ENCODE results near the gene SSH2. TPM values are rescaled to one million over a fixed set of nuclear protein-coding genes. Genes with fewer than 3 reads are reported as not detected.

SSH2 gene
- total RNA-seq, 1 donor from 2014 or later: 12.2 TPM

DNA sequence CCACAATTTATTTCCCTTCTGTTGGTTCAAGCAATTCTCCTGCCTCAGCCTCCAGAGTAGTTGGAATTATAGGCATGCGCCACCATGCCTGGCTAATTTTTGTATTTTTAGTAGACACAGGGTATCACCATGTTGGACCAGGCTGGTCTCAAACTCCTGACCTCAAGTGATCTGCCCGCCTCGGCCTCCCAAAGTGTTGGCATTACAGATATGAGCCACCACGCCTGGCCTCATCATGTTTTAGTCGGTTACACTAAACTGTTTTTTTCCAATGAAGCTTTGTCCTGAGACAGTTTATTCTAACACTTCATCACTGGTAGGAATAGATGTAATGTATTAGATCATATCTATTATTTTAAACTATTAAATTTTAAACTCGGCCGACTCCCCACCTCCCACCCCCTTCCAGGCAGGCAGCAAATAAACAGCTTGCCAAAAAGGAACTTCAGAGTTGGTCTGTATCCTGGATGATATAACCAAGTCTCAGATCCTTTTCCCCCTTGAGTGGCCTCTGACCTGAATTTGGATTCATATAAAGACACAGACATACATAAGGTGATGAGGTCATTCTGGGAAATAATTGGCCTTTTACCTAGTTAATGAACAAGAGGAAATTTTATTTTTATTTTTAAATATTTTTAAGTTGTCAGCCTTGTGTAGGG is 288.9 kb downstream of the SSH2 start:
- H3K27ac Mint-ChIP-seq: no peak overlapping the region
- no peak for DNase-seq (ENCODE audit: low spot score)
- no peak overlapping the region for H3K9ac ChIP-seq
- H3K79me2 ChIP-seq (ENCODE audit: low read depth): no peaks in the 10 kb centered on the region
- TF ChIP-seq EZH2phosphoT487 (IDR thresholded peaks at IDR 0.05) (no peak), EZH2 (IDR thresholded peaks at IDR 0.05) (no peak)
- TF ChIP-seq, protein P1, sequence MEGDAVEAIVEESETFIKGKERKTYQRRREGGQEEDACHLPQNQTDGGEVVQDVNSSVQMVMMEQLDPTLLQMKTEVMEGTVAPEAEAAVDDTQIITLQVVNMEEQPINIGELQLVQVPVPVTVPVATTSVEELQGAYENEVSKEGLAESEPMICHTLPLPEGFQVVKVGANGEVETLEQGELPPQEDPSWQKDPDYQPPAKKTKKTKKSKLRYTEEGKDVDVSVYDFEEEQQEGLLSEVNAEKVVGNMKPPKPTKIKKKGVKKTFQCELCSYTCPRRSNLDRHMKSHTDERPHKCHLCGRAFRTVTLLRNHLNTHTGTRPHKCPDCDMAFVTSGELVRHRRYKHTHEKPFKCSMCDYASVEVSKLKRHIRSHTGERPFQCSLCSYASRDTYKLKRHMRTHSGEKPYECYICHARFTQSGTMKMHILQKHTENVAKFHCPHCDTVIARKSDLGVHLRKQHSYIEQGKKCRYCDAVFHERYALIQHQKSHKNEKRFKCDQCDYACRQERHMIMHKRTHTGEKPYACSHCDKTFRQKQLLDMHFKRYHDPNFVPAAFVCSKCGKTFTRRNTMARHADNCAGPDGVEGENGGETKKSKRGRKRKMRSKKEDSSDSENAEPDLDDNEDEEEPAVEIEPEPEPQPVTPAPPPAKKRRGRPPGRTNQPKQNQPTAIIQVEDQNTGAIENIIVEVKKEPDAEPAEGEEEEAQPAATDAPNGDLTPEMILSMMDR (IDR thresholded peaks at IDR 0.05): no peak
- no peak overlapping the region for H3K4me3 Mint-ChIP-seq
- no peaks in the 10 kb centered on the region for H3K9me3 ChIP-seq (ENCODE audit: low read depth)
- peaks cover 8% of the 10 kb centered on the region for H3K4me1 ChIP-seq
- H3K27me3 Mint-ChIP-seq (ENCODE audit: insufficient read depth, low read depth): peaks cover 2% of the 10 kb centered on the region
- H3K27ac ChIP-seq: no peak overlapping the region
- H3K36me3 ChIP-seq: no peaks in the 10 kb centered on the region
- no peak overlapping the region for H2AFZ ChIP-seq (replicated peaks)
- peaks cover 21% of the 10 kb centered on the region for H3K4me1 Mint-ChIP-seq
- H3F3A ChIP-seq (ENCODE audit: low read depth): peaks cover 5% of the 10 kb centered on the region
- no peaks in the 10 kb centered on the region for H3K9me3 Mint-ChIP-seq
- no peaks in the 10 kb centered on the region for H4K20me1 ChIP-seq (ENCODE audit: low read depth)
- no peak overlapping the region for H3K4me2 ChIP-seq
- H3K36me3 Mint-ChIP-seq: peaks cover 17% of the 10 kb centered on the region
- H3K4me3 ChIP-seq: no peak overlapping the region
- no peaks in the 10 kb centered on the region for H3K27me3 ChIP-seq

GRCh38 chr17:29640413-29640812 is 289.6 kb downstream of the SSH2 start:
- H3K36me3 Mint-ChIP-seq: peaks cover 20% of the 10 kb centered on the region
- Histone ChIP-seq H2AFZ (replicated peaks) (no peak overlapping the region), H3K36me3 (no peaks in the 10 kb centered on the region), H3F3A (ENCODE audit: low read depth) (peaks cover 5% of the 10 kb centered on the region), H3K4me3 (no peak overlapping the region), H3K4me2 (no peak overlapping the region), H4K20me1 (ENCODE audit: low read depth) (no peaks in the 10 kb centered on the region), H3K9me3 (ENCODE audit: low read depth) (no peaks in the 10 kb centered on the region), H3K9ac (no peak overlapping the region), H3K27me3 (no peaks in the 10 kb centered on the region), H3K27ac (no peak overlapping the region), H3K79me2 (ENCODE audit: low read depth) (no peaks in the 10 kb centered on the region), H3K4me1 (peaks cover 8% of the 10 kb centered on the region)
- no peak for DNase-seq (ENCODE audit: low spot score)
- no peak overlapping the region for H3K27ac Mint-ChIP-seq
- H3K9me3 Mint-ChIP-seq: no peaks in the 10 kb centered on the region
- H3K4me1 Mint-ChIP-seq: peaks cover 21% of the 10 kb centered on the region
- peaks cover 2% of the 10 kb centered on the region for H3K27me3 Mint-ChIP-seq (ENCODE audit: insufficient read depth, low read depth)
- TF ChIP-seq, protein P1 (IDR thresholded peaks at IDR 0.05): no peak
- no peak for TF ChIP-seq EZH2 (IDR thresholded peaks at IDR 0.05)
- TF ChIP-seq EZH2phosphoT487 (IDR thresholded peaks at IDR 0.05): no peak
- H3K4me3 Mint-ChIP-seq: no peak overlapping the region

GRCh38 chr17:29633886-29634285 is 296.1 kb downstream of the SSH2 start:
- Histone ChIP-seq H3K9ac (no peak overlapping the region), H3K79me2 (ENCODE audit: low read depth) (no peaks in the 10 kb centered on the region), H4K20me1 (ENCODE audit: low read depth) (no peaks in the 10 kb centered on the region), H3K27ac (no peak overlapping the region), H3K4me3 (no peak overlapping the region), H3F3A (ENCODE audit: low read depth) (peaks cover 2% of the 10 kb centered on the region), H3K27me3 (no peaks in the 10 kb centered on the region), H3K9me3 (ENCODE audit: low read depth) (no peaks in the 10 kb centered on the region), H3K36me3 (no peaks in the 10 kb centered on the region), H3K4me2 (peak overlapping the region; percentile 44), H2AFZ (replicated peaks) (no peak overlapping the region), H3K4me1 (peaks cover 8% of the 10 kb centered on the region)
- Mint-ChIP-seq H3K4me1 (peaks cover under 1% of the 10 kb centered on the region), H3K4me3 (no peak overlapping the region), H3K27me3 (ENCODE audit: insufficient read depth, low read depth) (no peaks in the 10 kb centered on the region), H3K27ac (no peak overlapping the region), H3K36me3 (peaks cover 29% of the 10 kb centered on the region), H3K9me3 (no peaks in the 10 kb centered on the region)
- TF ChIP-seq, protein P1 (IDR thresholded peaks at IDR 0.05): no peak
- no peak for TF ChIP-seq EZH2phosphoT487 (IDR thresholded peaks at IDR 0.05)
- no peak for TF ChIP-seq EZH2 (IDR thresholded peaks at IDR 0.05)
- peak; percentile 51 for DNase-seq (ENCODE audit: low spot score)

Measured in neural progenitor cell (in vitro differentiated cells).